ENCODE measurements around the gene PRDM16.
A peak's percentile ranks its signal among the peaks of the same experiment; 100 is the strongest.

The PRDM16 gene

DNA sequence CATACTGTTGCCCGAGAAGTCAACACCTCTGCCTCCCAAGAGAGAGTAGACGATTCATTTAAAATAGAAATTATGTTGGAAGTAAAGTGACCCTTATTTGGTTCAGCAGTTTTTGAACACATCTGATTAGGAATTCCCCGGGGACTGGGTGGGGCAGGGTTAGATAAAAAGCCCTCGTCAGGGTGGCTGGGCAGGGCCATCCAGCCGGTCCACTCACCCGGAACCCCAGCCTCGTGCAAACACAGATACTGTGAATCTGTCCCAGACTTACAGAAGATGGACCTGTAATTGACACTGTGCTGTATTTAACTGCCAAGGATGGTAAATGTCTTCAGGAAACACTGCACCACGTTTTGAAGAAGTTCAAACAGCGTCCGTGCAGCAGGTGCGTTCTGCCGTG lies 63.7 kb downstream of the PRDM16 start:
- Histone ChIP-seq H3K4me3 (ENCODE audit: low read length) (no peak overlapping the region), H3K36me3 (ENCODE audit: control insufficient read depth, insufficient read depth, low read length) (no peaks in the 10 kb centered on the region), H3K9me3 (ENCODE audit: control insufficient read depth, low read length) (no peaks in the 10 kb centered on the region), H3K4me1 (ENCODE audit: control insufficient read depth, insufficient read depth, low read length) (peaks cover 67% of the 10 kb centered on the region), H3K27me3 (ENCODE audit: control insufficient read depth, insufficient read depth, low read length) (no peaks in the 10 kb centered on the region), H3K9ac (ENCODE audit: low read length) (peak overlapping the region; percentile 24)

DNA sequence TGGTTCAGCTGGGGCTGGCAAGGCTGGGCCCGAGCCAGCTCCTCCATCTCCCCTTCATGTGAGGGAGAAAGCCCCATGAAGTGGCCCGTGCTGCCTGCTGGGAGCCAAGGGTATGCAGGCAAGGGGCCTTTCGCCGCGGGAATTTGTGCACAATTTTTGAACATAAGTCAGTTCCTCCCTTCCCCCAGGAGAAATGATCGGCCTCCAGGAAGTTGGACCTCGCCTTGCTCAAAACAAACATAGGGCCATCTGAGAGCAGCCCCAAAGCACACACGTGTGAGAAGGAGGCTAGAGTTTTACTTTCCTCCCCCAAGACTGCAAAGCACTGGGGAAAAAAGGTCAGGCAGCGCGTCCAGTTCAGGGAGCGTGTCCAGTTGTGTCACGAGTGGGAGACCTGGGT lies 64.7 kb downstream of the PRDM16 start:
- Histone ChIP-seq H3K4me3 (ENCODE audit: low read length) (no peak overlapping the region), H3K9me3 (ENCODE audit: control insufficient read depth, low read length) (no peaks in the 10 kb centered on the region), H3K9ac (ENCODE audit: low read length) (peak overlapping the region; percentile 47), H3K27me3 (ENCODE audit: control insufficient read depth, insufficient read depth, low read length) (no peaks in the 10 kb centered on the region), H3K4me1 (ENCODE audit: control insufficient read depth, insufficient read depth, low read length) (peaks cover 66% of the 10 kb centered on the region), H3K36me3 (ENCODE audit: control insufficient read depth, insufficient read depth, low read length) (no peaks in the 10 kb centered on the region)

DNA sequence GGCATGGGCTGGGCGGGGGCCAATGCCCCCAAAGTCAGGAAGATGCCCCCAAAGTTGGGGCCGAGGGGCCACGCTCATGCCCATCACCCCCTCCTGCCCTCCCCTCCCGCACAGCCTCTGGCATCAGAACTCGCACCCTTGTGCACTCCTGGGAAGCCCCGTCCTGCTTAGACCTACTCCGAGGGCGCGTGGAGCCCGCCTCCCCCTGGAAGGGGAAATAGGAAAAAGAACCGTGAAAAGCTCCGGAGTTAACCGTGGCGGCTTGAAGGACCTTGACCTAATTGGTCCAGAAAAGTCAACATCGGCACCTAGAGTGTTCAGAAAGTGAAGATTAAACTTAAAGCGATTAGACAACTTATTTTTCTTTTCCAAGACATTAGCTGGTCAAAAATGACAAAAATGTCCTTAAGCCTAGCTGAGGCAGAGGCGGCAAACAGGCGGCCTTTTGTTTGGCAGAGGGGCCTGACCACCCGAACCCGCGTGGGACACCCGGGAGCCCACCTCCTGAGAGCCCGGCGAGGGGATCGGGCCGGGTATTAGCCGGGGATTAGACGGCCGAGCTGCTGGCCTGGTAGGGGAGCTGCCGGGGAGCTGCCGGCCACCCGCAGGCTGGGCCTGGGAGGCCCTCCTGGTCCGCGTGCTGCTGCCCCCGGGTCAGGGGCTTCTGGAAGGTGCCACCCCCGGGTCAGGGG lies 65.5 kb downstream of the PRDM16 start:
- Histone ChIP-seq H3K4me1 (ENCODE audit: control insufficient read depth, insufficient read depth, low read length) (peaks cover 68% of the 10 kb centered on the region), H3K27me3 (ENCODE audit: control insufficient read depth, insufficient read depth, low read length) (peaks cover 8% of the 10 kb centered on the region), H3K36me3 (ENCODE audit: control insufficient read depth, insufficient read depth, low read length) (no peaks in the 10 kb centered on the region)

DNA sequence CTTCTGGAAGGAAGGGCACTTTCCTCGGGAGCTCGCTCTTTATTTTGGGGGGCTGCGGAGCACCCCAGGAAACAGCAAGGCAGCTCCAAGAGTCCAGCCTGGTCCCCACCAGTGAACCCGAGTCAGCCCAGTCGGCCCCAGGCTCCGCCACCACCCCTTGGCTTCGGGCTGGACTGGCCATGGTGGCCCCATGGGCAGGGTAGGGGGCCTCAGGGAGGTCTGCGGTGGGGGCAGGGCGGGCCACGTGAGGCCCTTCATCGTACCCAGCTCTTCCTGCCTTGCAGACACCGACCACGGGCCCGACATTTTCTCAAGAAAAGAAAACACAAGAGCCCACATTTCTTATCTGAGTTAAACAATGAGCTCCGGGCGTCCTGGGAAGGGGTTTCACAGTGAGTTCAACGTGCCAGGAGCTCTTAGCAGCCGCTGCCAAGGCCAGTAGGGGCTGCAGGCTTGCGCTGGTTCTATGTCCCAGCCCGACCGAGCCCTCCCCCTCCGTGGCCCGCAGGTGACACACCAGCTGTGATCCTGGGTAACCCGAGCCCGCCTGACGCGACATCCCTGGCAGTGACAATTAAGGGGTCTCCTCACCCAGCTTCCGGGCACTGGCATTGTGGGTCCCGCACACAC lies 66.2 kb downstream of the PRDM16 start:
- Histone ChIP-seq H3K4me1 (ENCODE audit: control insufficient read depth, insufficient read depth, low read length) (peaks cover 71% of the 10 kb centered on the region), H3K9me3 (ENCODE audit: control insufficient read depth, low read length) (no peaks in the 10 kb centered on the region), H3K9ac (ENCODE audit: low read length) (peak overlapping the region; percentile 47), H3K27me3 (ENCODE audit: control insufficient read depth, insufficient read depth, low read length) (peaks cover 8% of the 10 kb centered on the region), H3K36me3 (ENCODE audit: control insufficient read depth, insufficient read depth, low read length) (no peaks in the 10 kb centered on the region), H3K4me3 (ENCODE audit: low read length) (no peak overlapping the region)

More for the DNA sequence above, 65.5 kb downstream of the PRDM16 start:
- H3K9ac ChIP-seq (ENCODE audit: low read length) = peak overlapping the region; percentile 47
- no peaks in the 10 kb centered on the region for H3K9me3 ChIP-seq (ENCODE audit: control insufficient read depth, low read length)
- H3K4me3 ChIP-seq (ENCODE audit: low read length) = peak overlapping the region; percentile 14

DNA sequence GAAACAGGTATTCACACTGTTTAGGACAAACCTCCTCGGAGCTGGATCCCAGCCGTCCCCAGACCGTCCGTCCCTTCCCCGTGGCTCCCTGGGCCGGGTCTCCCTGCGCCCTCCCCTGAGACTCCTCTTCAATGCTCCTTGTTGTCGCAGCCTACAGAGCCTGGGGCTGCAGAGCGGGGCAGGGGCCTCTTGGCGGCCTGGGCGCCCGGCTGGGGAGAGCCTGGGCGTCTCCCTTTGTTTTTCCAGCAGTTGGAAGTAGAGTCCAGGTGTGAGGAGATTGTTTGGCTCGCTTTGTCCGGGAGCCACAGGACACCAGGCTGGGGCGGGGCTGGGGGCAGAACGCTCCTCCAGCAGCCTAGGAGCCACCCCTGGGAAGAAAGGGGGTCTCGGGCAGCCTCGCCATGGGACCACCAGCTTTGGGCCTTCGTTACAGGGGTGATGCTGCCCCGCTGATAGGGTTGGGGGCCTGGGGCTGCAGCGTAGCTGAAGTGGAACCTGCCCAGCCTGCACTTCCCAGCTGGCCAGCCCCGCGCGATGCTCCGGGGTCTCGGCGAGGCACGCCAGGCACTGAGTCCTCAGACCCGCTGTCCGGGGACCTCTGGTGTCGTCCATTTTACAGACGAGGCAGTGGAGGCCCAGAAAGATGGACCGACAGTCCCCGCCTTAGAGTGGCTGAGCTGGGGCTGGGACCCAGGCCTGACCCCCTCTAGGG lies 66.9 kb downstream of the PRDM16 start:
- Histone ChIP-seq H3K9ac (ENCODE audit: low read length) (peak overlapping the region; percentile 47), H3K4me3 (ENCODE audit: low read length) (no peak overlapping the region), H3K9me3 (ENCODE audit: control insufficient read depth, low read length) (no peaks in the 10 kb centered on the region), H3K4me1 (ENCODE audit: control insufficient read depth, insufficient read depth, low read length) (peaks cover 75% of the 10 kb centered on the region), H3K36me3 (ENCODE audit: control insufficient read depth, insufficient read depth, low read length) (no peaks in the 10 kb centered on the region), H3K27me3 (ENCODE audit: control insufficient read depth, insufficient read depth, low read length) (peaks cover 8% of the 10 kb centered on the region)

DNA sequence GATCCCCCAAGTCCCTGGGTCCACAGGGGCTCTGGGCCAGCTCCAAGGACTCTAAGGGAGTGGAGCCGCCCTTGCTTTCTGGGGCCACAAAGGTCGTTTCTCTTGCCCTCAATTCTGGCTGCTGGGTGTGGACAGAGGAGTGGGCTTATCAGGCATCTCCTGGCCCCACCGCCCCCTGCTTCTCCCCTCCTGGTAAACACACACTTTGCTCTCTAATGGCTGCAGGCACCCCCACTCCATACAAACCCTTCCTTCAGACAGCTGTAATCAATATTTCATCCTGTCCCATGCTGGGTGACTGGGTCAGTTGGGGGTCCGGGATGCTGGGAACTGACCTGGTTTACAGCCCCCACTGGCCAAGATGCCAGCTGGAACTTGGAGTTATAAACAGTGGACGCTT lies 67.5 kb downstream of the PRDM16 start:
- Histone ChIP-seq H3K9me3 (ENCODE audit: control insufficient read depth, low read length) (no peaks in the 10 kb centered on the region), H3K4me1 (ENCODE audit: control insufficient read depth, insufficient read depth, low read length) (peaks cover 74% of the 10 kb centered on the region), H3K27me3 (ENCODE audit: control insufficient read depth, insufficient read depth, low read length) (peaks cover 8% of the 10 kb centered on the region), H3K36me3 (ENCODE audit: control insufficient read depth, insufficient read depth, low read length) (no peaks in the 10 kb centered on the region), H3K4me3 (ENCODE audit: low read length) (no peak overlapping the region), H3K9ac (ENCODE audit: low read length) (no peak overlapping the region)

DNA sequence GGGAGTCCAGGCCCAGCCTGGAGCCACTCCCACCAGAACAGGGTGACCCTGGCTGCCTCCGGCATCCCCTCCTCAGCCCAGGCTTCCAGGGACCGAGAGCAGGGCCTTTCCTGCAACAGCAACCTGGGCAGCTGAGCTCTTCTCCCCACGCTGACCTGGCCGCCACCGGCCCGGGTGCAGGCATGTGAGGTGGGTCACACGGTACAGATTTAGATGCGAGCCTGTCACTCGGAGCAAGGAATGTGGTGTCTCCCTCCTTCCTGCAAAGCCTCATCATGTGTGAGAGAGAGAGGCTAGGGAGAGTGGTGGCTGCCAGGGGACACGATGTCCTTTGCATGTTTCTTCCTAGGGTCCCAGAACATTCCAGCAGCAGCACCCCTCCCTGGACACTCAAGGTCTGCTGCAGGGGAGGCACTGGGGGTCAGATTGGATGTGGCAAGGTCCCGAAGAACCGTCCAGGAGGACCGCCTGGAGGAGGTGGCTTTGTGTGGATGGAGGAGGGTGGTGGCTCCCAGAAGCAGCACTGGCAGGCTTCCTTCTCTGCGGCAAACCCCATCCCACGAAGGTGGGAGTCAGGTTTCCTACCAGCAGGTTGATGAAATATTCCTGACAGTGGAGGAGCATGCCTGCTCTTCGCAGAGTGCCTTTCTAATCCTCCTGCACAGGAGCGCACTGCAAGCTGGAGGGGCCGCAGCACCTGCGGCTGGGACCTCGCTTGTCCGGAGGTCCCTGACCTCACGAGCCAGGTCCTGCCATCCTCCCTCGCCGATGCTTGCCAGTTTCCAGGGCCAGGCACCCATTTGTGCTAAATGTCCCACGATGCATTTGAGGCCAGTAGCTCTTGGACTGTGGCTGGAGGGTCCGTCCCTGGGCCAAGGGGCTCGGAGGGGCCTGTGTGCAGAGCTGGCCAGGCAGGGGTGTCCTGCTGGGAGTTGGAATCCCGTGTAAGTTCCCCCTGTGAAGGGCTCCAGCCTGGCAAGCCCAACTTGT lies 68.4 kb downstream of the PRDM16 start:
- H3K4me1 ChIP-seq (ENCODE audit: control insufficient read depth, insufficient read depth, low read length) = peaks cover 65% of the 10 kb centered on the region
- peaks cover 8% of the 10 kb centered on the region for H3K27me3 ChIP-seq (ENCODE audit: control insufficient read depth, insufficient read depth, low read length)
- H3K9me3 ChIP-seq (ENCODE audit: control insufficient read depth, low read length) = no peaks in the 10 kb centered on the region

DNA sequence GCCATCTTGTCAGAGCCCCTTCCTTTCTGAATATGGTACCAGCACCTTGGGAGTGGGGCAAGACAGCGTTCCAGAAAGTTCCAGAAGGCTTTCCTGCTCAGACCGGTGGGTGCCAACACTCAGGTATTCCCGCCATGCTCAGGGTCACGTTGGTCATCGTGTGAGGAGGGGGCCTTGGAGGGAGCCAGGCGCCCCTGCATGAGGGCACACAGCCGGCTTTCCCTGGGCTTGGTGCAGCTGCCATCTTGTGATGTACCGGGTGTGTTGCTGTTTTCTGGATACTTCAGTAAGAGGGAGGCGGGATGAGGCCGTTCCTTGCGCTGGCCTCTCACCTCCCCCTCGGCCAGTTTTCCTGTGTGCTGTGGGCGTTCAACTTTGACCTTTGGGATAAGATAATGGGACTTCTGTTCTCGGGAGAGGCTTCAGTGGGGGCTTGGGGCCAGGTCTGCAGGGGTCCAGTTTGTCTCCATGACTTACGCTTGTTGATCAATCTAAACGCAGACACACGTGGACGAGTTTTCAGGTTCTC lies 69.7 kb downstream of the PRDM16 start:
- H3K9me3 ChIP-seq (ENCODE audit: control insufficient read depth, low read length) = no peaks in the 10 kb centered on the region
- peaks cover 8% of the 10 kb centered on the region for H3K27me3 ChIP-seq (ENCODE audit: control insufficient read depth, insufficient read depth, low read length)
- peaks cover 52% of the 10 kb centered on the region for H3K4me1 ChIP-seq (ENCODE audit: control insufficient read depth, insufficient read depth, low read length)
- no peaks in the 10 kb centered on the region for H3K36me3 ChIP-seq (ENCODE audit: control insufficient read depth, insufficient read depth, low read length)
- H3K9ac ChIP-seq (ENCODE audit: low read length) = no peak overlapping the region
- no peak overlapping the region for H3K4me3 ChIP-seq (ENCODE audit: low read length)

More for the DNA sequence above, 68.4 kb downstream of the PRDM16 start:
- H3K36me3 ChIP-seq (ENCODE audit: control insufficient read depth, insufficient read depth, low read length) = no peaks in the 10 kb centered on the region
- no peak overlapping the region for H3K4me3 ChIP-seq (ENCODE audit: low read length)
- H3K9ac ChIP-seq (ENCODE audit: low read length) = no peak overlapping the region

DNA sequence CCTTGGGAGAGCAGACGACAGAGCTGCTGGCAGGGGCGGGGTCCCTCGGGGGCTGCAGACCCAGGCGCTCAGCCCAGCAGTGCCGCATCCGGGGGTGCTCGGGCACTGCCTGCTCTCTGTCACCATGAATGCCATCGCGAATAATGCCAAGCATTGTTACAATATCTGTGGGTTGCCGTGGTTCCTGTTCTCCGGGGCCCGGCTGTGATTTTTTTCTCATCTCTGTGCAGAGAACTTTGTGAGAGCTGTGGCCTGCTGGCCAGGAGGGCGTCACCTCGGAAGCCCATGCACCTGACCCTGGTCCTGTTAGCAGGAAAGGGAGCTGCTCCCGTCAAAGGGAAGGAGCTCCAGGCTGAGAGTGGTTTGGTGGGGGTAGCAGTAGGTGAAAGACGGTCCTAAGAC lies 70.4 kb downstream of the PRDM16 start:
- Histone ChIP-seq H3K4me1 (ENCODE audit: control insufficient read depth, insufficient read depth, low read length) (peaks cover 45% of the 10 kb centered on the region), H3K27me3 (ENCODE audit: control insufficient read depth, insufficient read depth, low read length) (peaks cover 8% of the 10 kb centered on the region), H3K9ac (ENCODE audit: low read length) (no peak overlapping the region), H3K4me3 (ENCODE audit: low read length) (no peak overlapping the region), H3K9me3 (ENCODE audit: control insufficient read depth, low read length) (no peaks in the 10 kb centered on the region), H3K36me3 (ENCODE audit: control insufficient read depth, insufficient read depth, low read length) (no peaks in the 10 kb centered on the region)

DNA sequence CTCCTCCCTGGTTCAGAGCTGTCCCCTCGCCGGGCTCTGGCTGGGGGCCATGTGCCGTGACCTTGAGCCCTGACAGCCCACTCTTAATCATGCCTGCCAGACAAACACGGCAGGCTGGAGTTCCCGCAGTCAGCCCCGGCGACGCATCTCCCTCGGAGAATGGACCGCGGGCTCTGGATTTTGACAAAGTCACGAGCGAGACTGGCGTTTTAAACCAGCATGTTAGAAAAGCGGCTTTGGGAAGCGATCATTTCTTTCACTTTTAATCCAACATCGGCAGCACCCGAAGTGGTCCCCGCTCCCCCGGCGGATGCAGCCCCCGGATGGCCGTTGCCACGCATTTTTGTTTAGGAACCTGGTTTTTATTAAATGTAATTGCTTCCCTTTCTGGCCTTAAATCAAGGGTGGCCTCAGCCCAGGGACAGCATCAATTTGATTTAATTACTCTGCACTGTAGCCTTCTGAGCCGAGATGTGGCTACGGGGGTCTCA lies 70.9 kb downstream of the PRDM16 start:
- Histone ChIP-seq H3K9me3 (ENCODE audit: control insufficient read depth, low read length) (no peaks in the 10 kb centered on the region), H3K9ac (ENCODE audit: low read length) (no peak overlapping the region), H3K36me3 (ENCODE audit: control insufficient read depth, insufficient read depth, low read length) (no peaks in the 10 kb centered on the region), H3K4me3 (ENCODE audit: low read length) (no peak overlapping the region), H3K4me1 (ENCODE audit: control insufficient read depth, insufficient read depth, low read length) (peaks cover 40% of the 10 kb centered on the region), H3K27me3 (ENCODE audit: control insufficient read depth, insufficient read depth, low read length) (peaks cover 8% of the 10 kb centered on the region)

DNA sequence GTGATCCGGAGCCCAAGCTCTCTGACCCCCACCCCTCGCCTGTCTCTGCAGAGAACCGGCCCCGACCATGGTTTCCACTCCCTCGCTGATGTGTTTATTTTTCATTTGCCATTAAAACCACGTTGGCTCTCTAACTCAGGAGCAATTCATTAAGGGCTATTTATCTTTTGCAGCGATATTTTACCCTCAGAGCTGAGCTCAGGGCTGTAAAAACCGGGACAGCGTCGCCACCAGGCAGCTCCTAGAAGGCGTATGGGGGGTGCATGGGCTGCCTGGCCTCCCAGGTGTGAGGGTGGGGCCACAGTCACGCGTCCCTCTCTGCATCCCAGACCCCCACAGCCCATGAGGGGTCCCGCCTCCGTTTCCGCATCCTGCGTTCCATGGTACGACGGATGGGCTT lies 71.4 kb downstream of the PRDM16 start:
- H3K9ac ChIP-seq (ENCODE audit: low read length) = no peak overlapping the region
- H3K4me1 ChIP-seq (ENCODE audit: control insufficient read depth, insufficient read depth, low read length) = peaks cover 35% of the 10 kb centered on the region
- H3K9me3 ChIP-seq (ENCODE audit: control insufficient read depth, low read length) = no peaks in the 10 kb centered on the region
- H3K27me3 ChIP-seq (ENCODE audit: control insufficient read depth, insufficient read depth, low read length) = peaks cover 8% of the 10 kb centered on the region
- no peaks in the 10 kb centered on the region for H3K36me3 ChIP-seq (ENCODE audit: control insufficient read depth, insufficient read depth, low read length)
- H3K4me3 ChIP-seq (ENCODE audit: low read length) = no peak overlapping the region
